Ovary (tissue), 3 donors: Measurements from ENCODE around the gene SLC24A5.

ENCODE experiments used
- POLR2A ChIP-seq: fragments of 450-650 bp; IDR thresholded peaks from one replicate; pipeline ENCODE4 v1.6.1; 2017; ENCODE audit warnings: antibody characterized with exemption, mild to moderate bottlenecking, moderate library complexity
- TF ChIP-seq, protein P1 (sequence below), 3 donors: fragments of 450-650 bp in 2 of 3; fragments of 200-600 bp in 1 of 3; IDR thresholded peaks; one replicate each; pipeline versions ENCODE4 v1.5.1 to v1.8.0; 2016 to 2022; ENCODE audit warnings: antibody characterized with exemption in 3 of 3, mild to moderate bottlenecking in 1 of 3
- donor health status: DM: no; HTN: no; CAD: no.

DNA sequence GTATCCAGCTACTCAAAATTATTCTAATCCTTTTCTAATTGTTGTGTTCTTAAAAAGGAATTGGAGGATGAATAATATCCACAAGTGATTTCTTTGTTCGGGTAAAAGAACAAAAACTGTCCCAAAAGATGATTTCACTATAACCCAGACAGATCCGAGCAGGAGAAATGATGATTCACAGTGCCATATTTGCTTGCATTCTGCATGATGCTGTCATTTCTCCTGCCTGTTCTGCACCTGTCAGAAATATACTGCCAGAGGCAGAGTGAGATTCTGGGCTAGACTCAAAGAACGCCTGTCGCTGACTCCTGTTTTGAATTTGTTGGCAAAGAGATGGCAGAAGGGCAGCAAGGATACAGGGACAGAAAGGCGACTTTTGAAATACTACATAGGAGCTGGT is 34.7 kb upstream of the SLC24A5 start:
- TF ChIP-seq, protein P1, sequence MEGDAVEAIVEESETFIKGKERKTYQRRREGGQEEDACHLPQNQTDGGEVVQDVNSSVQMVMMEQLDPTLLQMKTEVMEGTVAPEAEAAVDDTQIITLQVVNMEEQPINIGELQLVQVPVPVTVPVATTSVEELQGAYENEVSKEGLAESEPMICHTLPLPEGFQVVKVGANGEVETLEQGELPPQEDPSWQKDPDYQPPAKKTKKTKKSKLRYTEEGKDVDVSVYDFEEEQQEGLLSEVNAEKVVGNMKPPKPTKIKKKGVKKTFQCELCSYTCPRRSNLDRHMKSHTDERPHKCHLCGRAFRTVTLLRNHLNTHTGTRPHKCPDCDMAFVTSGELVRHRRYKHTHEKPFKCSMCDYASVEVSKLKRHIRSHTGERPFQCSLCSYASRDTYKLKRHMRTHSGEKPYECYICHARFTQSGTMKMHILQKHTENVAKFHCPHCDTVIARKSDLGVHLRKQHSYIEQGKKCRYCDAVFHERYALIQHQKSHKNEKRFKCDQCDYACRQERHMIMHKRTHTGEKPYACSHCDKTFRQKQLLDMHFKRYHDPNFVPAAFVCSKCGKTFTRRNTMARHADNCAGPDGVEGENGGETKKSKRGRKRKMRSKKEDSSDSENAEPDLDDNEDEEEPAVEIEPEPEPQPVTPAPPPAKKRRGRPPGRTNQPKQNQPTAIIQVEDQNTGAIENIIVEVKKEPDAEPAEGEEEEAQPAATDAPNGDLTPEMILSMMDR (IDR thresholded peaks at IDR 0.05) = no peak
- no peak for TF ChIP-seq POLR2A
